HG03354 (cell line): Measurements from ENCODE around the gene ARL2.

ENCODE experiments used
- ATAC-seq: cut with Tn5 transposase; IDR thresholded peaks from one replicate; pipeline ENCODE4 v1.9.1; 2021; ENCODE audit warnings: mild to moderate bottlenecking; ENCODE audit not compliant: unreplicated experiment, poor library complexity, severe bottlenecking

ARL2 gene

DNA sequence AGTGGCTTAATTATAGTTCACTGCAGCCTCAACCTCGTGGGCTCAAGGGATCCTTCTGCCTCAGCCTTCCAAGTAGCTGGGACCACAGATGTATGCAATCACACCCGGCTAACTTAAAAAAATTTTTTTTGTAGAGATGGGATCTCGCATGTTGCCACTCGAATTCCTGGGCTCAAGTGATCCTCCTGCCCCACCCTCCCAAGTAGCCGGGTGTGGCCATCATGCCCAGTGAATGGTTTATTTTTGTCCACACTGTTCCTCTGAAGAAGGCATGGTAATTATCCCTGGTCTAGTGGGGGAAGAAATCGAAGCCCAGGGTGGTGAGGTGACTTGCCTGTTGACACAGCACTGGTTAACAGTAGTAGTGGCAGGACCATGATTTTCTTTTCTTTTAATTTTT is 28.9 kb downstream of the ARL2 start:
- no peak for ATAC-seq

DNA sequence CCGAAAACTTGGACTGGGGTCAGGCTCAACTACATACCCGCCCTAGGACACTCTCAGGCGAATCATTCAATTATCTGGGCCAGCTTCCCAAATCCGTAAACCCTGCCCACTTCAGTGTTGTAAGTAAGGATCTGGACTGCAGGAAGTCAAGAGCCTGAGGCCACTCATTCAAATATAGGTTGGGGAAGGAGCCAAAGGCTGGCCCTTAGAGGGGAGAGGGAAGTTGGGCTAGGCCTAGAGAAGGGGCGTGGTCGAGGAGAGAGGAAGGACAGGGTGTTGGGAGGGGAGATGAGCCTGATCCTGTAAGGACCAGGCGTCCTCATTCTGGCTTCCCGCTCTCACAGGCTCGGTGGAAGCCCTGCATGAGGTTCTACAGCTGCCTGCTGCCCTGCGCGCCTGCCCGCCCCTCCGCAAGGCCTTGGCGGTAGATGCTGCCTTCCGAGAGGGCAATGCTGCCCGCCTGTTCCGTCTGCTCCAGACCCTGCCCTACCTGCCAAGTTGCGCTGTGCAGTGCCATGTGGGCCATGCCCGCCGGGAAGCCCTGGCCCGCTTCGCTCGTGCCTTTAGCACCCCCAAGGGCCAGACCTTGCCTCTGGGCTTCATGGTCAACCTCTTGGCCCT is 30.0 kb downstream of the ARL2 start:
- no peak for ATAC-seq

DNA sequence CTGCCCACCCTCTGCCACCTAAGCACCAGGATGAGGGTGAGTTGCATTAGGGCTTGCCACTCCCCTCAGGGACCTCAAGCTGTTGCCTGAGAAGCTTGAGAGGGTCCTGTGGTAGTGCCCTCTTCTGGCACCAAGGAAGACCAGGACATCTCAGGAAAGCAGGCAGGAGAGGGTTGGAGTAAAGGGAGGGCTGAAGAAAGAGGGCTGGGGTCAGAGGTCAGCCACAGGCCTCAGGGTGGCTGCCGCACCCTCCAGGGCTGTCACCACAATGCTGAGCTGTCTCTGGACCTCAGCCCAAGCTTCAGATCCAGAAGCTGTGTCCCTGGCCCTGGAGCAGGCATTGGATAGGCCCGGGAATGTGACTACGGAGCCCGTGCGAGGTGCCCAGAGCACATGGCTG is 31.1 kb downstream of the ARL2 start:
- ATAC-seq, result no peak

DNA sequence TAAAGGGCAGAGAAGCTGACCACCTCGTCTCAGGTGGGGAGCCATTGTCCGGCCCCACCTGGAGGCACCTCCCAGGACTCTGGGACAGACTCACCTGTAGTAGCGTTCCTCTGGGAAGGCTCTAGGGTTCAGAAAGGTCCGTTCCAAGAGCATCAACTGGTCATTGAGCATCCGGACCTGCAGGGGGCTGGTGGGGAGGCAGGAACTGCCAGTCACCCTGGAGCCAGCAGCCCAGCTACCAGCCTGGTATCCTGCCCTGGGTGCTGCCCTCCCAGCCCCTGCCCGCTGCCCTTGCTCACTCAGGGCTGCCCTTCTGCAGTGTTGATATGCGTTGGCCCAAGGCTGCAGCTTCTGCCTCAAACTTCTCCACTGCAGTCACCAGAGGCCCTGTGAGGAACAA is 31.8 kb downstream of the ARL2 start:
- ATAC-seq, result no peak

DNA sequence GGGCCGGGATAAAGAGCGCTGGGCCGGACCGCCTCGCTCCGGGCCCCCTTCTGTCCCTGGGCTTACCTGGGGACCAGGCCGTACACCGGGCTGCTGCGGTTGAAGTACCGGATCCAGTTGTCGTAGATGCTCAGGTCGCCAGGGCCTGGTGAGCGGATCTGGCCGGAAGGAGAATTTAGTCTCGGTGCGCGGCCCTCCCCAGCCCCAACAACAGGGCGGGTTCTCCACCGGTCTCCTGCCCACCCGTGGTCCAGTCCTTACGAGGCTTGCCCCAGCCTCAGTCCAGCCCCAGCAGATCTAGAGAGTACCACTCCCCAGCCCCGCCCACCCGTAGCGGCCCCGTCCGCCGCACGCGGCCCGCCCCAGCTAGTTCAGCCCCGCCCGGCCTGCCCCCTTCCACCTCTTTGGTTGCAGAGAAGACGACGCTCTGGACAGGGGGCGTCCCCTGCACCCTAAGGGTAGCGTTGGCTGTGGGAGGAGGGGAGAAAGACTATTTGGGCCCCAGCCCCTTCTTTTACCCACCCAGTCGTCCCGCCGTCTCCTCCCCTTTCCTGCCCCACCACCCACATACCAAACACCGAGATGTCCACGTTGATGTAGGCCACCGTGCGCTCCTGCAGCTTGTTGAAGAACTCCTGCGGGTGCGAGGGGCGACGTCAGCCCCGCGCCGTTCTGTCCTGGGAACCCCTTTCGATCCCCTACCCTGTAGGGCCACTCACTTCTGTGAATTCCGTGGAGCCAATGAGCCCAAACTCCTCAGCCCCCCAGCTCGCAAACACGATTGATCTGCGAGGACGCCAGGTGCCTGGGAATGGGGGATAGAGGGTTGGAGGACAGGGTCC is 33.8 kb downstream of the ARL2 start:
- no peak for ATAC-seq

DNA sequence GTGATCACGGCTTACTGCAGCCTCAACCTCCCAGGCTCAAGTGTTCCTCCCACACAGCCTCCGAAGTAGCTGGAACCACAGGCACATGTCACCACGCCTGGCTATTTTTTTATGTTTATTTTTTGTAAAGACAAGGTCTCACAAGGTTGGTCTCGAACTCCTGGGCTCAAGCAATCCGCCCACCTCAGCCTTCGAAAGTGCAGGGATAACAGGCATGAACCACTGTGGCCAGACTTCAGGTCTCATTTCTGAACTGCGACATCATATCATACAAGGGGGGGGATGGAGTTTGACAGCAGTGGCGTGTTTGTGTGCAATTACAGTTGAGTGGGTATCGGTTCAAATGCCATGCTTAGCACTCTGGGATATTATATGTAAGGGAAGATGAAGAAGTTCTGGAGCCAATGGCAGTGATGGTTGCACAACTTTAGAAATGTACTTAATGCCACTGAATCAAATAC is 37.5 kb downstream of the ARL2 start:
- ATAC-seq, result no peak

DNA sequence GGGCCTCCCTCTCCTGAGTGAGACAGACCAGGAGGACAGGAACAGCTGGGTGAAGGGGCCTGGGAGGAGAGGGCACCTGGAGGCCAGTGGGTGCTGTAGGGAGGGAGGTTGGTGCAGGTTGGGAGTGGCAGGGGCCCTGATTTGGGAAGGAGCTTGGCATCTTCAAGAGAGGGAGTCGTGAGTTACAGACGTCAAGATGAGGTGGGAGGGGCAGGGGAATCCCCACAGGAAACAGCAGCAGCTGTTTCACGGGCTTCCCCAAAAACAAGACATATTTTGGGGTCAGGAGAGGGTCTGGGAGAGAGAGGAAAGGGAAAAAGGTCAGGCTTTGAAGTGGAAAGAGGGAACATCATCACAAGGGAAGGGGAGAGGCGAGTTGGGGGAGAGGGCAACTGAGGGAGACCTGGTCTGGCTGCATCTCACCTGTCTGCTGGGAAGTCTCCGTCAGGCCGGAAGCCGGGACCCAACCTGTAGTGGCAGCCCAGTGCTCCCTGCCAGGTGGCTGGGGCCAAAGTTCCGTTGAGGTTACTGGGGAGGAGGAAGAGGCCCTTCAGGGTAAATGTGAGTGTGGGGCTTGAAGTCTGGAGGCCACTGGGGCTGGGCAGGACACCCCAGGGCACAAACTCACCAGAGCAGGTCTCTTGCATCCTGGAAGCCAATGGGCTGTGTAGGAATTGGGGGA is 40.0 kb downstream of the ARL2 start:
- ATAC-seq, result no peak

DNA sequence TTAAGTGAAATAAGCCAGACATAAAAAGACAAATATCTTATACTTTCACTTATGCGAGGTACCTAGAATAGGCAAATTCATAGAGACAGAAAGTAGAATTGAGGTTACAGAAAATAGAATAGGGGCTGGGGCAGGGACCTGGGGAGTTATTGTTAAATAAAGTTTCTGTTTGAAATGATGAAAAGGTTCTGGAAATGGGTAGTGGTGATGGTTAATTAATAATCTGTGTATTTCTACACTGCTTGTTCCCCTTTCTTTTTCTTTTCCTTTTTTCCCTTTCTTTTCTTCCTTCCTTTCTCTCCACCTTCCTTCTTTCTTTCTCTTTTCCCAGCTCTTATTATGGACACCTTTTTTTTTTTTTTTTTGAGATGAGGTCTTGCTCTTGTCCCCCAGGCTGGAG is 41.6 kb downstream of the ARL2 start:
- ATAC-seq, result no peak

DNA sequence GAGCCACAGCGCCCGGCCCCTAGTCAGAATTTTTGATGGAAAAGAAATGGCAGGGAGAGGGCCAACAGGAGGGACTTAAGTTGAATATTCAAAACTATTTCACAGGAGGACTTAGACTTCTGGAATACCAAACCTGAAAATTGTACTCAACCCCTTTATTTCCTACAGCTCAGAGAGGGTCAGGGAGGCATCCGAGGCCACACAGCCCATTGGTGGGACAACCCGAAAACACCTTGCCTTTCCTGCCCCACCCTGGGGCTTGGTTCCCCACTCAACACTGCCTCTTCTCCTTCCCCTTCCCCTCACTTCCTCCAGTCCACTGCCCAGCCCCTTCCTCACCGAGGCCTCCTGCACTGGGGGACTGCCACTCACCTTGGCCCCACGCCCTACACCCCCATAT is 43.0 kb downstream of the ARL2 start:
- no peak for ATAC-seq

DNA sequence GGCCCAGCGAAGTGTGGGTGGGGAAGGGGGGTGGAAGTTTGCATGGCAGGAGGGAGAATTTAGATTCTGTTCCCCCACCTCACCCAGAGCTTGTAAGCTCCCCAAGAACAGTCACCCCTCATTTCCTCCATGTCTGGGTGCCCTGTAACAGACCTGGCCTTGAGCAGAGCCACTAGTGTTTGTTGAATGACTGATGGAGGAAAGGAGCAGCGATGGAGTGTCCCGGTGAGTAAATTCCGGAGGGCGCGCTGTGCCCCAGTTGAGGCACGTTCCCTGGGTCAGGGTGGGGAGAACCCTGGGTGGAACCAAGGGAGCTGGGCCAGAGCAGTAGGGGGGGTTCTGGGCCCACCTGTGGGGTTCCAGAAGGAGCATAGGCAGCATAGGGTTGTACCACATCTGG is 43.6 kb downstream of the ARL2 start:
- no peak for ATAC-seq

DNA sequence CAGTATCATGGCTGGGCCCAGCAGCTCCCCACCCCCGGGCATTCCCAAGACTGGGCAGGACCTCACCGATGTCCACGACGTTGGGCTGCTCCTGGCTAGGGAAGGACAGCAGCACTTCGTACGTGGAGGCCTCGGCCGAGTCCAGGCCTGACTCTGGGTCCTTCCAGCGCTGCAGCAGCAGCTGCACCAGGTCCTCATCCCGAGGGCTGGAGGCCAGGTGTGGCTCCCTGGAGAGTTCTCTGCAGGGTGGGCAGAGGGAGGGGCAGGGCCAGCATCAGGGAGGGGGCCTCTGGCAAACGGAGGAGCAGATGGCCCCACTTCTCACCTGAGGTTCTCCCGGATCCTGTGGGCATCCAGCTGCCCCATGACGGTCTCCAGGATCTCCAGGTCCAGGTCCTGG is 44.1 kb downstream of the ARL2 start:
- ATAC-seq, result no peak

DNA sequence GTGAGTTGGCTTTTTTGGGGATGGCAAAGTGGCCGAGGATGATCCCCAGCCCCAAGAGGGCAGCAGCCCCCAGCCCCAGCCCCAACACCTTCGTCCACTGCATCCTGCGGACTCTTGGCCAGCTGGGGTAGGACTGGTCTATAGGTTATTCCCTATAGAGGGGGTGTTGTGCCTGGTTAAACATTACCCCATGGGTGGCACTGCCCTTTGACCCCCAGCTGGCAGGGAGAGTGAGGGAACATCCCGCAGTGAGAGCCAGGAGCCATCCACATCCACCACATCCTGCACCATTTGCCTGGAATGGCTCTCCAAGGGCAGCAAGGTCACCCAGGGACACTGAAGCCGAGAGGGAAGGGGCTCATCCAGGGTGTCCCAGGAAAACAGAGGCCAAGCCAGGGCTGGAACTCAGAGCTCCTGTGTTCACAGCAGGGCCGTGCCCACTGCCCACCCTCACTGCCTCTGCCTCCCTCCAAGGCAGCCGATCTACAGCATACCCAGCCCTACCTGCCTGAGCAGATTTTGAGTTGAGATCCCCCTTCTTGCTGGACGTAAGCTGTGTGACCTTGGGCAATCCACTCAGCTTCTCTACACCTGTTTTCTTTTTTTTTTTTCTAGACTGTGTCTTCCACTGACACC is 44.6 kb downstream of the ARL2 start, which contains the start of gene NAALADL1:
Gene NAALADL1, minus strand, starts transcription at position 135 of the 636 bp plus-strand sequence. Its CDS starts 32 bp downstream, at position 103.
- no peak for ATAC-seq

DNA sequence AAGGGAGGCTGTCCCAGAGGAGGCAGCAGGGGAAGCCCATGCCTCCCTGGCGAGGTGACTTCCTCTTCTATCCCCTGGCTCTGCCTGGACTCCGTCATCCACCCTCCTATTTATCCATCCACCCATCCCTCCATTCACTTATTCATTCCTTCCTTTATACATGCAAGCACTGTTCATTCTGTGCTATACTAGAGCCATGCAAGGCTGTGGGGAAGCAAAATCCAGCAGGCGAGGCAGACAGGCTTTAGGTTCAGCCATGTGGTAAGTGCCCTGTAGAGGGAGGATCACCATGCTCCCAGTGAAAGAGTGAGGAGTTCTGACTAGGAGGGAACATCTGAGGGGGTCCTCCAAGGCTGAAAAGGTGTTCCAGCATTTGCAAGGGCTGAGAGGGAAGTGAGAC is 45.6 kb downstream of the ARL2 start:
- no peak for ATAC-seq

DNA sequence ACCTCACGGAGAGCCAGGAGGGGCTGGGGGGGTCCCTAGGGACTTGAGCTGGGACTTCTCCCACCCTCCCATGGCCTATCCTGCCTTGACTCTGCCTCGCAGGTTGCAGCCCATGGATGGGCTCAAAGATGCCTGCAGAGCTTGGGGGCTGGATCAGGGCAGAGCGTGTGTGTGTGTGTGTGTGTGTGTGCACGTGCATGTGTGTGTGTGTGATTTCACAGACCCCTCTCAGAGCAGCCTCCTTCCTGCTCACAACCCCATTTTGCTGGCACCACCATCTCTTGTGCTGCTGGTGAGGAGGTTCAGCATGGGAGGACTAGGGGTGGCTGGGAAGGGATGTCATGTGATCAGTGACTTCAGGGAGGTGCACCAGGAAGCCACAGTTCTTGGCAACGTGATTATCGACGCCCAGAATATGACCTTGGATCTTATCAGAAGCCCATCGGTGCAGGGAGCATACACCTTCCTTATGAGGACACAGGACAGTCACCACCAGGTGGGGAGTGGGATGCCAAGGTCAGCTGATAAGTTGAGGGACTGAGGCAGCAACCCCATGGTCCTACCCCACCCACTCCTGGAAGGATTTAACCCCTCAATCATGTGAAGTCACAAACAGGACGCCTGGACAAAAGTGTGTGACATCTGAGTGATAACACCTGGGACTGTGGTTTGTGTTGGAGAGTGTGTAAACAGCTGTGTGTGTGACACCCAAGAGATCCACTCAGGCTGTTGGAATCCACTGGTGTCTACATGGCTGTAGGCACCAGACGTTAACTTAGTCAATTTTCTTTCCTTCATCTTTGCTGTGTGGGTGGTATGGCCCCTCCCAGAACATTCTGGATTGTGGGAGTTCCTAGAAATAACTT is 46.2 kb downstream of the ARL2 start:
- no peak for ATAC-seq

DNA sequence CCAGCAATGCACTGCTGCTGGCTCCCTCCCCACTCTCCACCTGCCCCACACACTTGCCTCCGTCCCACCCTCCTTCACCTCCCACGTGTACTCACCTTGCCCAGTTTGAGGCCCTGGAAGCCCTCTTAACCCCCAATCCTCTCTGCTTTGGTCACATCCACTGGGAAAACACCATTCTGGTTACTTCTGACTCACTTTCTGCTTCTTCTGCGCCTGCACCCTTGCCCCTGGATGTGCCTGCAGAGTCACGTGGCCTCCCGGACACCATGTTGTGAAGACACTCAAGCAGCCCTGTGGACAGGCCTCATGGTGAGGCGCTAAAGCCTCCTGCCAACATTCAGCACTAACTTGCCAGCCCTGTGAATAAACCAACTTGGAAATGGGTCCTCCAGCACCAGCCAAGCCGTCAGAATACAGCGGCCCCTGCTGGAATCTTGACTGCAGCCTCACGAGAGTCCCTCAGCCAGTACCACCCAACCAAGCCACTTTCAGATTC is 47.0 kb downstream of the ARL2 start:
- ATAC-seq, result no peak

DNA sequence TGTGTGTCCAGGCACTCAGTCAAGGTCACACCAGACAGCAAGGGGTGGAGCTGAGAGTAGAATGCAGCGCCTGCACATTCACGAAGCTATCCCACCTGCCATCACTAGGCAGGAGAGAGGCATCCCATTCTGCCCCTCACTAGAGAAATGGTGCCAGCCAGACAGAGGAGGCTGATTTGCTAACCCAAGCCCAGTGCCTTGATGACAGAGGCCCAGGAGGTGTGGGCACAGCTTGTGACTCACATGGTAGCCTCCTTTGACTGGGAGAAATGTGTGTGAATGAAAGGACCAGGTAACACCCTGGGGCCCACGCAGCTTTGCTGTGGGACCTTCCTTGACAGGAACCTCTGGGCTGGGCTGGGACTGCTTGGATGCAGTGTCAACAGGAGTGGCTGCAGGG is 49.6 kb downstream of the ARL2 start:
- ATAC-seq, result no peak

DNA sequence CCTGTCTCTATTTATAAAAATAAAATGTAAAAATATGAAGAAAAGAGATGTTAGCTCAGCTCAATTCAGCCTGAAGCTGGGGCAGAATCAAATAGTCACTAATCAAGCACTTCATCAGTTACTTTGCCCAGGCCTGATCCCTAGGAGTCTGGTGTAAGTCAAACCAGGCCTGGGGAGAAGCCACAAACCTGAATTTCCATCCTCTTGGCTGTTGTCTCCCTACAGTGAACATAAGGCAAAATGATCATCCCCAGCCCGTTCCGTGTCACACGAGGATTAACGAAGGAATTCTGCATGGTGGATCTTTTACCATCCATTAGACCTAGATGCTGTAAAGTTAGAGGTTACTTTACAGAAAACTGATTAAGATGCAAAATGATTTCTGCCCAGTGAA is 50.9 kb downstream of the ARL2 start:
- ATAC-seq, result no peak

DNA sequence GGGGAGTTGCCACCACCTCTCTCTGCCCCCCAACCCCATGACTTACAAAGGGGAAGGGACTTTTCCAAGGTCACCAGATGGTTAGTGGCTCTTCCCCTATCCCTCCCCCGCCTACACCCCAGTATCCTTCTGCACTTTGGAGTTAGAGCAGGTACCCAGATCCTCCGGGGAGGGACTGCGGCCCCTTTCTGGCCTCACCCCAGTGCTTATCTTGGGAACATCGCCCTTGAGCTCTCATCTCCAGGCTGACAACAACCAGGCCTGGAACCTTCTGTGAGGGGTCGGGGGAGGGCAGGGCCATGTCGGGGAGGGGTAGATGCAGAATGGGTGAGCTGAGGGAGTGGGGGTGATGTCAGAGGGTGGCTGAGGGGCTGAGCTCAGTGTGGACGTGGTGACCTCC is 51.9 kb downstream of the ARL2 start:
- no peak for ATAC-seq

DNA sequence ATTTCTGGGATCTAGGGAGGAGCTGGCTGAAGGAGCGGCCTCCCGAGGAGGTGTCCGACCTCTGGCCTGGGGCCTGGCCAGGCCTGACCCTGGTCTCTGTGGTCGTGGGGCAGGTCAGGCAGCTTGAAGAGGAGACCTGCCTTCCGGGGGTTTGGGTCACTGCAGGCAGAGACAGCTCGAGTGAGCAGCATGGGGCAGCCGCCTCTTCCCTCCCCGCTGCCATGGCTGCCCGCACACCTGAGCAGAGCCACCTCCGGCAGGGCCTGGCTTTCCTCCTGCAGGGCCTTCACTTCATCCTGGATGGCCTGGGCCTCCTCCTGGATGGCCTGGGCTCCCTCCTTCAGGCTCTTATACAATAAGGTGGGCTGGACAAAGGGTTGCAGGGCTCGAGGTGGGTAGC is 52.4 kb downstream of the ARL2 start:
- no peak for ATAC-seq
